Activated gamma-delta T cell treated with Interleukin-2 at 50 U/mL for 16 hours (primary cell): ENCODE results near the gene SRXN1.

Experiments used
- DNase-seq: peaks from one replicate; pipeline ENCODE4 v3.0.0-alpha.2; 2020

The SRXN1 gene

GRCh38 chr20:634148-634925 lies 18.7 kb downstream of the SRXN1 start:
- DNase-seq = no peak

- DNase-seq = no peak
These were observed 21.9 kb downstream of the SRXN1 start for GRCh38 chr20:631101-631500.

DNA sequence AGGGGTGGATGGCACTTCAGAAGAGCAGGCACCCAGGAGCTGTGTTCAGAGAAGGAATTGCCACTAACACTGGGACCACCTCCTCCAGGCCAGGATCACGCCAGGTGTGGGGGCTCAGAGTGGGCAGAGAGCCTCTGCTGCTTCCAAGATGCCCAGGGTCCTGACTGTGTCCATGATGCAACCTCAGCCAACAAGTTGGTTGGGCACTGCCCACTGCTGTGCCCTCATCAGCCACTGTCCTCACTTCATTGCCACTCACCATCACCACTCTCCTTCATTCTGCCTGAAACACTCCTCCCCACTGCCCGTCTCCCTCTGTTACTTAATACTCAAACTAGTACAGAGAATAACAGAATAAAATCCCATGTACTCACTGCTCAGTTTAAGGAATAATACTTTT lies 26.4 kb downstream of the SRXN1 start:
- no peak for DNase-seq

DNA sequence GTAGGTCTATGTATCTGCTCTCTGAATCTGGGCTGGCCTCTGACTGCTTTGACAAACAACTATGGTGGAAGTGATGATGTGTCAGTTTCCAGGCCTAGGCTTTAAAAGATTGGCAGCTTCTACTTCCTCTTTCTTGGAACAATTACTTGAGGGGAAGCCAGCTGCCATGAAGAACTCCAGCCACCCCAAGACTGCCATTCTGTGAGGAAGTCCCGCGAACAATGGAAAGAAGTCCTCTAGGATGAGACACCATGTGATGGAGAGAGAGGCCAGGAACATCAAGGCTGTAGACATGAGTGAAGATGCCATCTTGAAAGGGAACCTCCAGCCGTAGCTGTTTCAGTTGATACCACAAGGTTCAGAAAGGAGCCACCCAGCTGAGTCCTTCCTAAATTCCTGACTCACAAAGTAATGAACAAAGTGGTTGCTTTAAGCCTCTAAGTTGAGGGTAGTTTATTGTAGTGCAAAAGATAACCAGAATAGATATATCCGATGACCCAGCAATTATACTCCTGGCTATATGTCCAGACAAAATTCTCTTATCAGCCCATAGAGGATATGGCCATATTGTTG lies 27.6 kb downstream of the SRXN1 start:
- no peak for DNase-seq

DNA sequence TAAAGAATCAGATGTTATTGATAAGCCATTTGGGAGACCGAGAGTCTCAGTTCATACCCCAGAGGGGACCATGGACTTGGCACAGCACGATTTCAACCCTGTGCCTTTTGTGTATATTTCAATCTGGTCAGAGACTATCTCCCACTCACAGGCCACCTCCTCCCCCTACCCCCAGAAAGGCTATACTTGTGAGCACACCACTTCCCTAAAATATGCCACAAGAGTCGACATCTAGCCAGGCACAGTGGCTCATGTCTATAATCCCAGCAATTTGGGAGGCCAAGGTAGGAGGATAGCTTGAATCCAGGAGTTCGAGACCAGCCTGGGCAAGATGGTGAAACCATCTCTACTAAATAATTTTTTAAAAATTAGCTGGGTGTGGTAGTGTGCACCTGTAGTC lies 29.3 kb downstream of the SRXN1 start:
- DNase-seq = no peak

- DNase-seq = no peak
These were observed 30.0 kb downstream of the SRXN1 start for GRCh38 chr20:623021-623420.

DNA sequence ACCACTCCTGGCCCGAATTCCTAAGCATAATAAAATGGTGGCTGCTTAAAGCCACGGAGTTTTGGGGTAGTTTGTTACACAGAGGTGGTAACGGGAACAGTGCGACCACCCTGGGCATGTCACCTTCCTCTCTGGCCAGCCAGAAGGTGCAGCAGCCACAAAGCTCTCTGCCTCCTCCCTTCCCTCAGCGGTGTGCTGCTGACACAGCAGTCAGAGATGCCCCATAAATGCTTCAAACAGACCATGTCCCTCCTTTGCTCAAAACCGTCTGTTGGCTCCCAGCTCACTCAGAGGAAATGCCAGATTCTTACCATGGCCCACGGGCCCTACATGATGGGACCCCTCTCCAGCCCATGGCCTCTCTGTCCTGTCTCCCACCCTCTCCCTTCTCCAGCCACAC lies 30.8 kb downstream of the SRXN1 start:
- DNase-seq = no peak

DNA sequence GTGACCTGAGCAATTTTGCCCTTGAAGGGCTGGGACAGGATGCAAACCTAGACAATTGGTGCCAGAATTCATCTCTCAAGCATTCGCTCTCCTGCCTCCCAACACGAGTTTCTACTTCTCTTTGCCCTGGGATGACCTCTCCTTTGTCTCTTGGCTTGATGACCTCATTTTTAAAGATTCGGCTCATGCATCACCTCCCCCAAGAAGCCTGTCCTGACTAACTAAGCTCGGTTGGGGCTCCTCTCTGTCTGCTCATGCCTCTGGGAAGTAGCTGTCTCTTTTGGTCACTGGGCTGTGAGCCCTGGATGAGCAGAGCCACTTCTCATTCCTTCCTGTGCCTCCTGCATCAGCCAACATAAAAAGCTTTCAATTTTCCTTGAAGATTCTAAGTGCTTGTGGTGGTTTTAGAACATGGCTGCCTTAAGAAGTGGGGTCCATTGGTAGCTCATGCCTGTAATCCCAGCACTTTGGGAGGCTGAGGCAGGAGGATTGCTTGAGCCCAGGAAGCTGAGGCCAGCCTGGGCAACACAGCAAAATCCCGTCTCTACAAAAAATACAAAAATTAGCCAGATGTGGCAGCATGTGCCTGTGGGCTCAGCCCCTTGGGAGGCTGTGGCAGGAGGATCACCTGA lies 31.8 kb downstream of the SRXN1 start:
- DNase-seq = no peak

- no peak for DNase-seq
These were observed 32.8 kb downstream of the SRXN1 start for GRCh38 chr20:620246-620645.

DNA sequence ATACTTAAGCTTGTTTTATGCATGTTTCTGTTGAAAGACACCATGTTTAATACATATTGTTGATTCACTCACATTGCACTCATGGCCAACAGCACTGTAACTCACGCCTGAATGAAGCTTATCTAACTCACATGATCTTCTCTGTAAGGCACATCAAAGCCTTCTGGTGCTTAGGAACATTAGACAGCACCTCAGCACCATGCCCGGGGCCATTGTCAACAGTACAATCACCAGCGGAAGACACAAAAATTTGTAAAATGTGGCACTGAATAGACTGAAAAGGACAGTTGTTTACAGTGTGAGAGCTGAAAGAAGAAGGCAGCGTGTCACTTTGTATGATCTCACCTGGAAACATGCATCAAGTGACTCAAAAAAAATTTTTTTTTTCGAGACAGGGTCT lies 34.0 kb downstream of the SRXN1 start:
- DNase-seq = no peak

DNA sequence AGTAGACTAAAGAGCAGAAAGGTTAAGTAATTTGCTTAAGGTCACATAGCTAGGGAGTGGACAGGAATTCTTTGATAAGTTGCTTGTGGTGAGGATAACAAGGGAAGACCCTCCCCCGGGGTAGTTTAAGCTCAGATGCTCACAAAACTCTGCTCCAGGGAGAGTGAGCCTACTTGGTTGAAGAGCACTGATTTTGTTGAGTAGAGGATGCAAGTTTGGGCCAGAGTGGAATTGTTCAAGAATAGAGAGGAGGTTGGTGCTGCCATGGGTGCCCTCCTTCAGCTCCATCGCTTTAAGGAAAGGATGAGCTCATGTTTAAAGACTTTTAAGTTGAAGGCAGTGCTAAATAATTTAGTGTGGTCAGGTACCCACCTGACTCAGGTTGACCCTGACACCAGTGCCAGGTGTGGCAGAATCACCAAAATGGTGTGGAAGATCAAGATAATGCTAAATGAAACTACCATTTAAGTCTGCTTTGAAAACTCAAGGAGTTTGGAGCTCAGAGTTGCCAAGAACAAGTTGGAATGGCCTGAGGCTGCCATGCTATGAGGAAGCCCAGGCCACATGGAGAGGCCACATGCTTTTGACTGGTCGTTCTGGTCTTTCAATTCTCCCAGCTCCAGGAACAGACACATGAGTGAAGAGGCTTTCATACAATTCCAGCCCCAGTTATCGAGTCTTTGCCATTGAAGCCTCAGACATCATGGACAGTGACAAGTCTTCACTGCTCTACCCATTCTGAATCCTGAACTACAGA lies 34.9 kb downstream of the SRXN1 start:
- no peak for DNase-seq

GRCh38 chr20:615514-615913 lies 37.5 kb downstream of the SRXN1 start:
- DNase-seq = no peak

DNA sequence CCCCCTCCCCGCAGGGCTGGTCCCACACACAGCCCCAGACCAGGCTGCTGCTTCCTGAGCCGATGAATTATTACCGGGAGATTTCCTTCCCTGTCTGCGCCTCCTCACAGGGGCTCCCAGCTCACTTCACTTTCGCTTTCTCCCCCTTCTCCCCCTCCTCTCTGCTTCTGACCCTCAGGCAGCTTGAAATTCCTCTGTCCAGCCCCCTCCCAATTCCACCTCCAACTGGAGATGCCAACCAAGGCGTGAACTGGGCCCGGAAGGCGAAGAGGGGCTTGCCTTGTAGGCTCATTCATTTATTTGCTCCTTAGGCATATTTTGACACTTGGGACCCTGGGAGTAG lies 41.2 kb downstream of the SRXN1 start:
- no peak for DNase-seq

DNA sequence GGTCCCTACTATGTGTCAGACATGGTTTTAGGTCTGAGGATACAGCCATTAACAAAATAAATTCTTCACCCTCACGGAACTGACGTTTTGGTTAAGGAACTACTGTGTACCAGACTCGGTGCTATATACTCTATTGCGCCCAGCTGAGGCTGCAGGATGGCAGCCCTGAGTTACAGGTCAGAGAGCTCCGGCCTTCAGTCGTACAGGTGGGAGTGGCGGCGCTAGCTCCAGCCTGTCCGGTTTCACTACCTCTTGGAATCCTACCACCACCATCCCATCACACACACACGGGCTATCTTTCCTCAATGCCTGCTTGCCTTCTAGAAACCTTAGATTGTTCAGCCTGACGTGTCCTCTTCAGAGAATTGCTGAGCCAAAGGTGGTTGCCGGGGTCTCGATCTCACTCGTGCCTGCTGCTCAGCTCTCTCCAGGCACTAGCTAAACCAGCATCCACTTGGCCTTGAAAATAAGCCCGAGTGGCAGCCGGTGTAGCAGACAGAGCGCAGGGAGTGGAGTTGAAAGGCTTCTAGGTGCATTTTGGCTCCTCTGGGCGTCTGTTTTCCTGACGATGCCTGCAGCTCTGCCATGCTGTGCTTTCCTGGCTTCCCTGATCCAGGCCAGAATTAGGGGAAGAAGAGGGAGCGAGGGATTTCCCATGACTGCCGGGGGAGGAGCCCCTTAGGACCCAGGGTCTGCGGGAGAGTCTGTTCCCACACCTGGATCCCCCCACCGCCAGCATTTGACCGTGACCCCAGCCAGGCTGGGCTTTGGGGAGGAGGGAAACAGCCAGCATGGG lies 41.8 kb downstream of the SRXN1 start:
- DNase-seq = no peak

GRCh38 chr20:610130-611046 lies 42.6 kb downstream of the SRXN1 start, which contains the start of gene TCF15:
TSS of gene TCF15 (minus strand) at chr20:610309. CDS start at chr20:610237, 72 bp downstream.
- no peak for DNase-seq

DNA sequence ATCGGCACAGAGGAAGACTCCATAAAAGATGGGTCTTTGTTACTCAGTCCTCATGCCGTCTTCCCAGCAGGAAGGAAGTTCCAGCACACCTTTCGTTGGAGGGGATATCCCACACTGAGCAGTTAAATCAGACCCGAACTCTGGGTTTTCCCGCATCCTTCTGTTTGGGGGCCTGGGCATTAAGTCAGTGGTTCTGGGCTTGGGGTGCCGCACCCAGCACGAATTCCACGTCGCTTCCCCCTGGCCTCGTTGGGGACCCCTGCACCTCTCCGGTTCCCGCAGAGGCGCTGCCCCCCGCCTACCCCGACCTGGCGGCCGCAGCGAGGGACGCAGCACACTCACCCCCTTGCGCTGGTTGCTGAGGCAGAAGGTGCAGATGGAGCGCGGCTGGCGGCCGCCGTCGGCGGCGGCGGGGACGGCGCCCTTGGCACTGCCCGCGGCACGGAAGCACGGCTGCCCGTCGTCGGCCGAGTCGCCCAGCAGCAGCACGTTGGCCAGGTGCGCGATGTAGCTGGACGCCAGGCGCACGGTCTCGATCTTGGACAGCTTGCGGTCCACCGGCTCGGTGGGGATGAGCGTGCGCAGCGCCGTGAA lies 43.5 kb downstream of the SRXN1 start:
- DNase-seq = no peak

GRCh38 chr20:608970-609369 lies 44.0 kb downstream of the SRXN1 start:
- DNase-seq = no peak

- no peak for DNase-seq
These were observed 45.5 kb downstream of the SRXN1 start for GRCh38 chr20:607476-607875.

- DNase-seq = no peak
These were observed 47.8 kb downstream of the SRXN1 start for GRCh38 chr20:605237-605636.

DNA sequence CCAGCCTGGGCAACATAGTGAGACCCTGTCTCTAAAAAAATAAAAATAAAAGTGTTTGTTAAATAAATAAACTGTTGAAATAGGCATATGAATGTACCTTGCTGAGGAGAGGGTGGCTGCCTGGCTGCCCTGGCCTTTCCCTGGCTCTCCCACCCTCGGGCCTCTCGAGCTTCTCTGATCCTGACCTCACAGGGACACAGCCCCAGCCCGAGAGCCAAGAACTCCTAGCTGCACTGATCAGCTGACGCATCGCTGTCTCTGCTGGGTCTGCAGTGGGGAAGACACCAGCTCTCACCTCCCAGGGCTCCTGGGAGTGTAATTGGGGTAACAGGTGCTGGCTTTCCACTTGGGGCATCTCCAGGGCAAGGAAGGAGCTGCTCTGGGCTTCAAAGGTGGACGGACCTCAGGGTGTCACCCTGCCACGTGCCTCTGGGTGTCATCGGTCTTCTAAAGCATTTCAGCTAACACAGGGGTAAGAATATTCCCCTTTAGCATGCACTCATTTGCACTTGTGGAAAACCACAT lies 49.8 kb downstream of the SRXN1 start:
- DNase-seq = no peak
